ENCODE measurements around the gene TMCC1.
"Not testable (repeated sequence)": the region's sequence is repeated elsewhere in the genome, so short reads cannot be mapped to it uniquely, and the experiment has no call there.

TMCC1 gene

GRCh38 chr3:129641567-129642260 is 251.8 kb downstream of the TMCC1 start:
- not testable (repeated sequence) for DNase-seq

- DNase-seq: not testable (repeated sequence)
Observed at GRCh38 chr3:129640985-129641384, 252.5 kb downstream of the TMCC1 start.

GRCh38 chr3:129638481-129638880 is 255.0 kb downstream of the TMCC1 start:
- no peak for DNase-seq

GRCh38 chr3:129636082-129636481 is 257.4 kb downstream of the TMCC1 start:
- DNase-seq: no peak

GRCh38 chr3:129635656-129636055 is 257.9 kb downstream of the TMCC1 start:
- no peak for DNase-seq

GRCh38 chr3:129633751-129634481 is 259.6 kb downstream of the TMCC1 start:
- no peak for DNase-seq

- DNase-seq: no peak
Observed at GRCh38 chr3:129632977-129633376, 260.5 kb downstream of the TMCC1 start.

GRCh38 chr3:129632556-129632955 is 261.0 kb downstream of the TMCC1 start:
- DNase-seq: no peak

GRCh38 chr3:129632056-129632455 is 261.5 kb downstream of the TMCC1 start:
- no peak for DNase-seq

- no peak for DNase-seq
Observed at GRCh38 chr3:129629011-129629410, 264.5 kb downstream of the TMCC1 start.

GRCh38 chr3:129628169-129628522 is 265.4 kb downstream of the TMCC1 start:
- DNase-seq: no peak

GRCh38 chr3:129627350-129628168 is 266.0 kb downstream of the TMCC1 start:
- DNase-seq: peak; percentile 90 to 94

- peak; percentile 91 to 95 for DNase-seq
Observed at GRCh38 chr3:129626744-129627349, 266.7 kb downstream of the TMCC1 start.

GRCh38 chr3:129625072-129625874 is 268.2 kb downstream of the TMCC1 start:
- peak; percentile 75 to 93 for DNase-seq

GRCh38 chr3:129624347-129625071 is 269.0 kb downstream of the TMCC1 start:
- DNase-seq: peak; percentile 79 to 91

- DNase-seq: no peak
Observed at GRCh38 chr3:129623447-129624118, 269.9 kb downstream of the TMCC1 start.

GRCh38 chr3:129622933-129623332 is 270.6 kb downstream of the TMCC1 start:
- no peak for DNase-seq

GRCh38 chr3:129622226-129622874 is 271.2 kb downstream of the TMCC1 start:
- peak; percentile 62 to 86 for DNase-seq

- DNase-seq: no peak
Observed at GRCh38 chr3:129621626-129622225, 271.8 kb downstream of the TMCC1 start.
